Measurements from ENCODE around the gene KCP. TPM values are rescaled to one million over a fixed set of nuclear protein-coding genes. Genes with fewer than 3 reads are reported as not detected.

The KCP gene
- total RNA-seq, 1 donor from 2014 or later = 4.3 TPM

DNA sequence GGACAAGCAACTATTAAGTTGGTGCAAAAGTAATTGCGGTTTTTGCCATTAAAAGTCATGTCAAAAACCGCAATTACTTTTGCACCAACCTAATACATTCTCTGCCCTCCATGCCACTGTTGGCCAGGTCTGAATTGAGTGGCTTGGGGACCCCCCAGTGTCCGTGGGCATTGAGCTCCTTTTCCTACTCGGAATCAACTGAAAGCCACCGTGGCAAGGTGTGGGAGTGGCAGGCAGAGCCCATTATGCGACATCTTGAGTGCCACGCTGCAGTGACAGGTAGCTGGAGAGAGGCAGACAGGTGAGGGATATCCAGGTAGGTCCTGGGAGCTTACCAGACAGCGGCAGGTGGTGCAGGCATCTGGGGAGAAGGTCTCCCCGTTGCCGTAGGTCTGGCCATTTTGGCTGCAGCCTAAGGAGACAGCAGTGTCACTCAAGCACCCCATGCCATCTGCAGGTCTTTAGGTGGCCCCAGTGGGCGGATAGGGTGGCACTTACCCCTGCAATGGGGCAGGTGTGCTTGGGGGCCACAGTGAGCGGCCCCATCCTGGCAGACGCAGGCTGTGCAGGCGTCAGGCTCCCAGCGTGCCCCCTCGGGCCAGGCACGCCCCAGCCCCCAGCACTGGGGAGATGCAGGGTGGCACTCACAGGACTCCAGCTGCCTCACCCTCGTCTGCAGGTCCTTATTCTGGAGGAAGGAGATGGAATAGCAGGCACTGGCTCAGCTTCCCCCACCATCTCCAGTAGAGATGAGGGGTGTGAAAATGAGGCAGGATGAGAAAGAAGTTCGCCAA, 3.5 kb downstream of the KCP start:
- H3K4me1 Mint-ChIP-seq (ENCODE audit: unreplicated experiment) = peaks cover 14% of the 10 kb centered on the region
- peaks cover 3% of the 10 kb centered on the region for H3K36me3 Mint-ChIP-seq (ENCODE audit: low read depth, unreplicated experiment)
- no peak for DNase-seq (ENCODE audit: low spot score)
- no peaks in the 10 kb centered on the region for H3K9me3 Mint-ChIP-seq (ENCODE audit: unreplicated experiment)
- H3K4me3 Mint-ChIP-seq (ENCODE audit: unreplicated experiment) = no peak overlapping the region
- TF ChIP-seq, protein P1, sequence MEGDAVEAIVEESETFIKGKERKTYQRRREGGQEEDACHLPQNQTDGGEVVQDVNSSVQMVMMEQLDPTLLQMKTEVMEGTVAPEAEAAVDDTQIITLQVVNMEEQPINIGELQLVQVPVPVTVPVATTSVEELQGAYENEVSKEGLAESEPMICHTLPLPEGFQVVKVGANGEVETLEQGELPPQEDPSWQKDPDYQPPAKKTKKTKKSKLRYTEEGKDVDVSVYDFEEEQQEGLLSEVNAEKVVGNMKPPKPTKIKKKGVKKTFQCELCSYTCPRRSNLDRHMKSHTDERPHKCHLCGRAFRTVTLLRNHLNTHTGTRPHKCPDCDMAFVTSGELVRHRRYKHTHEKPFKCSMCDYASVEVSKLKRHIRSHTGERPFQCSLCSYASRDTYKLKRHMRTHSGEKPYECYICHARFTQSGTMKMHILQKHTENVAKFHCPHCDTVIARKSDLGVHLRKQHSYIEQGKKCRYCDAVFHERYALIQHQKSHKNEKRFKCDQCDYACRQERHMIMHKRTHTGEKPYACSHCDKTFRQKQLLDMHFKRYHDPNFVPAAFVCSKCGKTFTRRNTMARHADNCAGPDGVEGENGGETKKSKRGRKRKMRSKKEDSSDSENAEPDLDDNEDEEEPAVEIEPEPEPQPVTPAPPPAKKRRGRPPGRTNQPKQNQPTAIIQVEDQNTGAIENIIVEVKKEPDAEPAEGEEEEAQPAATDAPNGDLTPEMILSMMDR (IDR thresholded peaks at IDR 0.05; ENCODE audit: unreplicated experiment) = no peak
- peaks cover 10% of the 10 kb centered on the region for H3K27me3 Mint-ChIP-seq (ENCODE audit: unreplicated experiment)
- H3K27ac Mint-ChIP-seq (ENCODE audit: unreplicated experiment) = no peak overlapping the region

DNA sequence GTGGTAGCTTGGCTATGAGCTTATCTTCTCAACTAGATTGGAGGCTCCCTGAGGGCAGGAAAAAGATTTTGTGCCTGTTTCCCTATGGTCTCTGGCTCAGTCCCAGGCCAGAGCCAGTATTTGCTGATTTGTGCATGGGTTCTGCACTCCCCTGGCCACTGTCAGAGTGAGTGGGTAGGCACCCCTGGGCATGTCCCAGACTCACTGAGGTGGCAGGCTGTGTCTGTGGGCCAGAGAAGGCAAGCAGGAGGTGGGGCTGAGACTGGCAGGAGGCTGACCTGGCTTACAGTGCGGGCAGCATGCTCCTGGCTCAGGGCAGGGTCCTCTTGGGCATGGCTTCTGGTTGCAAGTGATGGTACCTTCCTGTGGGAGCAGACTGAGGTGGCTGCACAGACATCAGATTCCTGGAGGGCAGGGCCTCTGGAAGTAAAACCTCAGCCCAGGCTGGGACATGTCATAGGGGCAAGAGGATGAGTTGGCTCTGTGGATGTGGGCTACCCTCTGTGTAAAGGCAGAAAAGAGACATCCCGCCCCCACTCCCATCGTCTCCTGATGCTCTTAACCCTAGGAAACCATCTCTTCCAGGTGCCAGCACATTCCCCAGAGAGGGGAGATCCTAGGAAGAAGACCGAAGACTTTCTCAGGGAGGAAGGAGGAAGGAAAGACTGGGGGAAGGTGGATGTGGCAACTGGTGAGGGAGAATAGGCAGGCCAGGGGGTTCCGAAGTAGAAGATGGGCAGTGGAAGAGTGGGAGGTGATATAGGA, 4.3 kb downstream of the KCP start:
- H3K4me3 Mint-ChIP-seq (ENCODE audit: unreplicated experiment) = no peak overlapping the region
- H3K4me1 Mint-ChIP-seq (ENCODE audit: unreplicated experiment) = peaks cover 7% of the 10 kb centered on the region
- DNase-seq (ENCODE audit: low spot score) = no peak
- H3K27me3 Mint-ChIP-seq (ENCODE audit: unreplicated experiment) = peaks cover 10% of the 10 kb centered on the region
- TF ChIP-seq, protein P1 (IDR thresholded peaks at IDR 0.05; ENCODE audit: unreplicated experiment) = no peak
- H3K27ac Mint-ChIP-seq (ENCODE audit: unreplicated experiment) = no peak overlapping the region
- H3K36me3 Mint-ChIP-seq (ENCODE audit: low read depth, unreplicated experiment) = peaks cover 3% of the 10 kb centered on the region
- no peaks in the 10 kb centered on the region for H3K9me3 Mint-ChIP-seq (ENCODE audit: unreplicated experiment)

DNA sequence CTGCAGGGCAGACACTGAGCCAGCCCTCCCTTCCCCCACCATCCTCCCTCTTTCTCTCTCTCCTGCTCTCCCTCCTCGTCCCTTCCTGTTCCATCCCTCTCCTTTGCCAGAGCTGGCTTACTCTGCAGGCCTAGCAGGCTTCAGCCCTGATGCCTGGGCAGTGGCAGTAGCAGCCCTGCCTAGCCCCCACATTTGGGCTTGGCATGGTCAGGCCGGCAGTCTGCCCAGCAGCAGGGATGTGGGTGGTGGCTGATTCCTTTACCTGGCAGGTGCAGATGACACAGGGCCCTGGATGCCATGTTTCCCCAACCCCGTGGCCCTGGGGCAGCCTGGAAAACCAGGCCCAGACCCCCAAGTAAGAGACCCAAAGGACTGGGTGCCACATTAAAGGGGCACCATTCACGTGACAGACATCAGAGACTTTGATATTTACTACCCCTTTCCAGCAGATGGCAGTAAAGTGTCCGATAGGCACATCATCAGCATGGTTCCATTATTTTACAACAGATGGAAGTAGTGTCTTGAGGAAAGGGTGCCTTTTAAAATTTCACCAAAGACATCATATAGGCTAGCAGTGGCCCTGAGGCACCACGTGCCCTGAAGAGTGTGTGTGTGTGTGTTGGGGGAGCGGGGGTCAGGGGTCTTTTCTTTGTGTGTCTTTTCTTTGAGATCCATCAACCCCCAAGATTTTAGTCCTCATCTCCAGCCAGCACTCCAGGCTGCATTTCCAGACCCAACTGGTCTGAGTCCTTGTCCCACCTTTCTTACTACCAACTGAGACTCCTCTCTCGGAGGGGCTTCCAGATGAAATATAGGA, 5.9 kb downstream of the KCP start:
- TF ChIP-seq, protein P1 (IDR thresholded peaks at IDR 0.05; ENCODE audit: unreplicated experiment) = peak; percentile 5
- no peak overlapping the region for H3K4me3 Mint-ChIP-seq (ENCODE audit: unreplicated experiment)
- peaks cover 4% of the 10 kb centered on the region for H3K36me3 Mint-ChIP-seq (ENCODE audit: low read depth, unreplicated experiment)
- peaks cover 7% of the 10 kb centered on the region for H3K27me3 Mint-ChIP-seq (ENCODE audit: unreplicated experiment)
- no peaks in the 10 kb centered on the region for H3K9me3 Mint-ChIP-seq (ENCODE audit: unreplicated experiment)
- H3K27ac Mint-ChIP-seq (ENCODE audit: unreplicated experiment) = no peak overlapping the region
- DNase-seq (ENCODE audit: low spot score) = no peak
- peaks cover 2% of the 10 kb centered on the region for H3K4me1 Mint-ChIP-seq (ENCODE audit: unreplicated experiment)

DNA sequence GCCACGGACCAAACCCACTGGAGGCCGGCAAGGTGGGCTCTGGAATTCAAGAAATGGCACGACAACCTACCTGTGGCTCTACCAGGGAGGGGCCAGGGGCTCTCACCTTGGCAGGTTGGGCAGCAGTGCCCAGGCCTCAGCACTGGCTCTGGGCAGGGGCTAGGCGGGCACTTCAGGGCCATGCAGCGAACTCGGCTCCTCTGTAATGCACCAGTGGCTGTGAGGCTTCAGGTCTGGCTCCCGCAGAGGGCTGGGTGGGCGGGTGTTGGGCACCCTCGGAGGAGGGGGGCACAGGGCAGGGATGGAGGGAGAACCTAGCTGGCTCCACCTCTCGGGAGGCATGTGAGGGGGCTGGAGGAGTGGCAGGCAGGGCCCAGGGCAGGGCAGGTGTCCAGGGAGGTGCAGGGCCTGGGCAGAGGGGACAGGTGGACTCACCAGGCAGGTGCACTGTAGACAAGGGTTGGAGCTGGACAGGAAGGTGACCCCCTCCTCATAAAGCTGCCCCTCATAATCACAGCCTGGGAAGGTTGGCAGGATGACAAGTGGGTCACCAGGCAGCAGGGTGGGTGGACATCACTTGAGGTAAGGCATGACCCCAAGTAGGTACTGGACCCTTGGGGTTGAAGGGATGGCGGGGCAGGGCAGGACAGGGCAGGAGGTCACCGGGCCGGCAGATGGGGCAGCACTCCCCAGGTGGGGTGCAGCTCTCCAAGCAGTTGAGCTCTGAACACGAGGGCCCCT, 6.7 kb downstream of the KCP start:
- peaks cover 4% of the 10 kb centered on the region for H3K36me3 Mint-ChIP-seq (ENCODE audit: low read depth, unreplicated experiment)

More for the DNA sequence above, 6.7 kb downstream of the KCP start:
- TF ChIP-seq, protein P1 (IDR thresholded peaks at IDR 0.05; ENCODE audit: unreplicated experiment) = no peak
- Mint-ChIP-seq H3K27ac (ENCODE audit: unreplicated experiment) (no peak overlapping the region), H3K9me3 (ENCODE audit: unreplicated experiment) (no peaks in the 10 kb centered on the region), H3K4me1 (ENCODE audit: unreplicated experiment) (no peaks in the 10 kb centered on the region), H3K4me3 (ENCODE audit: unreplicated experiment) (no peak overlapping the region), H3K27me3 (ENCODE audit: unreplicated experiment) (peaks cover 7% of the 10 kb centered on the region)
- no peak for DNase-seq (ENCODE audit: low spot score)

Measured in endothelial cell (in vitro differentiated cells).